OCI-LY3 (cell line): ENCODE measurements around the gene FAM110A.

ENCODE experiments used
- H2AFZ ChIP-seq: fragments of 200-600, 300-600 bp; shearing (Covaris generic); 2 replicates; pipeline ENCODE4 v1.6.0; 2014; ENCODE audit warnings: antibody characterized with exemption, low read depth, low read length
- H3K27ac ChIP-seq: fragments of 200-600, 300-600 bp; sonication (generic); 2 replicates; pipeline ENCODE4 v1.5.1; 2014; ENCODE audit warnings: mild to moderate bottlenecking, low read length, moderate library complexity, mixed read lengths
- H3K27me3 ChIP-seq: fragments of 200-600, 300-600 bp; sonication (generic); 2 replicates; pipeline ENCODE4 v1.6.1; 2014; ENCODE audit warnings: low read depth, low read length, mixed read lengths
- H3K36me3 ChIP-seq: fragments of 200-600, 300-600 bp; sonication (generic); replicated peaks from 2 replicates; pipeline ENCODE3; 2014; ENCODE audit warnings: low read depth, low read length, mixed read lengths
- H3K4me1 ChIP-seq: fragments of 300-600, 200-600 bp; sonication (generic); 2 replicates; pipeline ENCODE4 v1.6.1; 2014; ENCODE audit warnings: low read length, mixed read lengths
- H3K4me2 ChIP-seq: fragments of 200-600, 300-600 bp; sonication (generic); 2 replicates; pipeline ENCODE4 v1.6.1; 2014; ENCODE audit warnings: low read length, mixed read lengths
- H3K4me3 ChIP-seq: fragments of 300-600, 200-600 bp; sonication (generic); 2 replicates; pipeline ENCODE4 v1.5.1; 2014; ENCODE audit warnings: antibody characterized with exemption, mild to moderate bottlenecking, low read length, moderate library complexity
- H3K79me2 ChIP-seq: fragments of 300-600, 200-600 bp; shearing (Covaris generic); 2 replicates; pipeline ENCODE4 v1.6.1; 2014; ENCODE audit warnings: mild to moderate bottlenecking, low read length, mixed read lengths
- H3K9ac ChIP-seq: fragments of 300-600, 200-600 bp; shearing (Covaris generic); 2 replicates; pipeline ENCODE4 v1.6.0; 2014; ENCODE audit warnings: mild to moderate bottlenecking, low read length, moderate library complexity
- H3K9me3 ChIP-seq: fragments of 200-600, 300-600 bp; shearing (Covaris generic); 2 replicates; pipeline ENCODE4 v1.6.1; 2014; ENCODE audit warnings: low read length, mixed read lengths; ENCODE audit not compliant: insufficient read depth
- H4K20me1 ChIP-seq: fragments of 200-600, 300-600 bp; sonication (generic); 2 replicates; pipeline ENCODE4 v1.6.1; 2016; ENCODE audit warnings: low read length, mixed read lengths; ENCODE audit not compliant: insufficient read depth
- EZH2phosphoT487 ChIP-seq: fragments of 200-600 bp; shearing (Covaris generic); IDR thresholded peaks from 2 replicates; pipeline ENCODE4 v1.6.1; 2018; ENCODE audit warnings: antibody characterized with exemption, mixed run types, low read depth
- TF ChIP-seq, protein P1 (sequence below): fragments of 200-600, 300-600 bp; sonication (generic); IDR thresholded peaks from 2 replicates; pipeline ENCODE4 v1.5.1; 2014; ENCODE audit warnings: antibody characterized with exemption, low read length, low read depth

The FAM110A gene

DNA sequence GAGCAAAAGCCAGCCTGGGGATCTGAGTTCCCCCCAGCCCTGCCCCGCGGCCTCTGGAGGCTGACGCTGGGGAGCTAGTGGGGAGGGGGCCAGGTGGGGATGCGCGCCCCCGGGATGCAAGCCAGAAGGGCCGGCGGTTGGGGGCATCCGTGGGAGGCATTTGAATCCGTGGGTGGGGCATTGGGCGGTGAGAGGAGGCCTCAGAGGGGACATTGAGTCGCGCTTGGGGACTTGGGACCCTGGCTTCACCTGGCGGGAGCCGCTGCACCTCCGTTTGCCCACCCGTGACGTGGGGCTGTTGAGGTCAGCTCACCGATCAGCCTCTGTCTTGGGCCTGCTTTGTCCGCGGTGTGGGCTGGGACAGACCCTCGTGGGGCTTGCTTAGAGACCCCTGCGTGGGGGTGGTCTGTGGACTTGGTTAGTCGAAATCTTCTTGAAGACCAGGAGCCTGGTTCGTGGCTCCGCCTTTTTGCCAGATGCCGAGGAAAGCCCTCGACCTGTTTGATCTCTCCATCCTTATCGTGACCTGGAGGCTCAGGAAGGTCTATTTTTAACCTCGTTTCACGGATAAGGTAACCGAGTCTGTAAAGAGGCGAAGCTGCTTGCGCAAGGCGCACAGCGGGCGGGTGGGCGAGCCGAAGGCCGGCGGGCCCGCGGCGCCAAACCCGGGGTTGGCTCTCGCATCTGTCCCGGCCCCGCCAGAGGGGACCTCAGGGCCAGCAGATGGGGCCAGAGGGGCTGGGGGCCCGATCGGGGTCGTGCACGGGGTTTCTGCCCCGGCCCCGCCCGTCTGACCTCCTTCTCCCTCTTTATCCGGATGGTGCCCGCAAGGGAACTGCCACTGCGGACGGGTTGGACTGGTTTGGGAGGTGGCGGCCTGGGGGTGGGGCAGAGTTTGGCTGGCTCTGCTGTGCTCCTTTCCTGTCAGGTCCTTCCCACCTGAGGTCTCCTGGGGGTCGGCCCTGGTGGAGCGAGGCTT lies 8.3 kb downstream of the FAM110A start:
- Histone ChIP-seq H3K9me3 (no peaks in the 10 kb centered on the region), H3K4me2 (no peak overlapping the region), H3K27ac (no peak overlapping the region), H3K27me3 (no peaks in the 10 kb centered on the region), H3K36me3 (peaks cover 4% of the 10 kb centered on the region), H3K79me2 (peaks cover 18% of the 10 kb centered on the region), H3K4me3 (no peak overlapping the region), H2AFZ (no peak overlapping the region), H3K4me1 (no peaks in the 10 kb centered on the region), H4K20me1 (peaks cover 24% of the 10 kb centered on the region; the same call in 1 of the 2 replicates), H3K9ac (no peak overlapping the region)
- TF ChIP-seq, protein P1, sequence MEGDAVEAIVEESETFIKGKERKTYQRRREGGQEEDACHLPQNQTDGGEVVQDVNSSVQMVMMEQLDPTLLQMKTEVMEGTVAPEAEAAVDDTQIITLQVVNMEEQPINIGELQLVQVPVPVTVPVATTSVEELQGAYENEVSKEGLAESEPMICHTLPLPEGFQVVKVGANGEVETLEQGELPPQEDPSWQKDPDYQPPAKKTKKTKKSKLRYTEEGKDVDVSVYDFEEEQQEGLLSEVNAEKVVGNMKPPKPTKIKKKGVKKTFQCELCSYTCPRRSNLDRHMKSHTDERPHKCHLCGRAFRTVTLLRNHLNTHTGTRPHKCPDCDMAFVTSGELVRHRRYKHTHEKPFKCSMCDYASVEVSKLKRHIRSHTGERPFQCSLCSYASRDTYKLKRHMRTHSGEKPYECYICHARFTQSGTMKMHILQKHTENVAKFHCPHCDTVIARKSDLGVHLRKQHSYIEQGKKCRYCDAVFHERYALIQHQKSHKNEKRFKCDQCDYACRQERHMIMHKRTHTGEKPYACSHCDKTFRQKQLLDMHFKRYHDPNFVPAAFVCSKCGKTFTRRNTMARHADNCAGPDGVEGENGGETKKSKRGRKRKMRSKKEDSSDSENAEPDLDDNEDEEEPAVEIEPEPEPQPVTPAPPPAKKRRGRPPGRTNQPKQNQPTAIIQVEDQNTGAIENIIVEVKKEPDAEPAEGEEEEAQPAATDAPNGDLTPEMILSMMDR = no peak
- no peak for TF ChIP-seq EZH2phosphoT487

- Histone ChIP-seq H3K4me2 (no peak overlapping the region), H3K79me2 (peaks cover 12% of the 10 kb centered on the region), H3K27ac (no peak overlapping the region)
These were observed 9.0 kb downstream of the FAM110A start for GRCh38 chr20:842547-842940.

DNA sequence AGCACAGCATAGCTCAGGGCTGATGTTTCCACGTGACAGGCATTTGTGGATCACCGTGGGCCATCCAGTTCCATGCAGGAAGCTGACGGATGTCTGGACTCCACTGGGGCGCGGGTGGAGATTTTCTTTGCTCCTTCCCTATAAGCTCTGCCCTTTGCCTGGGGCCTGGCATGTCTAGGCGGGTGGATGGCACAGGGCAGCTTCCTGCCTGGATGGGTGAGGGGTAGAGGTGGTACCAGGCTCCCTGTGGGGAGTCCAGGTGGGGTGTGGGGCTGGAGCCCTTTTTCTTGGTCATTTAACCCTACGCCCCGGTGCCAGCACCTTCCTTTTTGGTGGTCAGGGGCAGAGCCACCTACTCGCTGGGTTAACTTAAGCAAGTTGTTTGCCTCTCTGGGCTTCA lies 10.4 kb downstream of the FAM110A start:
- no peak overlapping the region for H3K4me2 ChIP-seq
- no peaks in the 10 kb centered on the region for H3K4me1 ChIP-seq
- peaks cover 4% of the 10 kb centered on the region for H3K36me3 ChIP-seq
- H4K20me1 ChIP-seq = 0 out of 2 replicates have a peak, but pooled peaks cover 18% of the 10 kb centered on the region
- H3K27ac ChIP-seq = no peak overlapping the region
- TF ChIP-seq EZH2phosphoT487 = no peak
- TF ChIP-seq, protein P1 = no peak
- H3K9me3 ChIP-seq = no peaks in the 10 kb centered on the region
- no peaks in the 10 kb centered on the region for H3K27me3 ChIP-seq
- H3K79me2 ChIP-seq = 0 out of 2 replicates have a peak, but pooled peaks cover 6% of the 10 kb centered on the region
- no peak overlapping the region for H3K4me3 ChIP-seq
- no peak overlapping the region for H2AFZ ChIP-seq
- H3K9ac ChIP-seq = no peak overlapping the region

More at GRCh38 chr20:842547-842940, 9.0 kb downstream of the FAM110A start:
- Histone ChIP-seq H3K27me3 (no peaks in the 10 kb centered on the region), H3K9ac (no peak overlapping the region), H3K36me3 (peaks cover 4% of the 10 kb centered on the region), H3K9me3 (no peaks in the 10 kb centered on the region), H2AFZ (no peak overlapping the region), H4K20me1 (peaks cover 19% of the 10 kb centered on the region; the same call in 1 of the 2 replicates), H3K4me1 (no peaks in the 10 kb centered on the region), H3K4me3 (no peak overlapping the region)
- TF ChIP-seq EZH2phosphoT487 = no peak
- TF ChIP-seq, protein P1 = no peak

DNA sequence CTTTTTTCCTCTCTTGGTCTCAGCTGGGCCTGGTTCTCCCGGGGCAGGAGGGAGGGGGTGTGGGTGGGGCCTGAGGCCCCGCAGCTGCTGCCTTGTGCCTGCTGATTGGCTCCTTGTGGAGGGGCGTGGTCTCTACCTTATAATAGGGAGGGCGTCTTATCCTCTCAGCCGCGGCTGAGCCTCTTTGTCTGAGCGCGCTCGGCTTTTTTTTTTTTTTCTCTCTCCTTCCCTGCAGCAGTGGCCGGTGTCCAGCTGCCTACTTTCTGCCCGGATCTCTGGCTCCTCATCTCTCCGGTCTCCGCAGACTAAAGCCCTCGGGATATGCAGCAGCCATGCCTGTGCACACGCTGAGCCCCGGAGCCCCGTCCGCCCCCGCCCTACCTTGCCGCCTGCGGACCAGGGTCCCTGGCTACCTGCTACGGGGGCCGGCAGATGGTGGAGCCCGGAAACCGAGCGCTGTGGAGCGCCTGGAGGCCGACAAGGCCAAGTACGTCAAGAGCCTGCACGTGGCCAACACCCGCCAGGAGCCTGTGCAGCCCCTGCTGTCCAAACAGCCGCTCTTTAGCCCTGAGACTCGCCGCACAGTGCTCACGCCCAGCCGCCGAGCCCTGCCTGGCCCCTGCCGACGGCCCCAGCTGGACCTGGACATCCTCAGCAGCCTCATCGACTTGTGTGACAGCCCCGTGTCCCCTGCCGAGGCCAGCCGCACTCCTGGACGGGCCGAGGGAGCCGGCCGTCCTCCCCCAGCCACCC lies 11.1 kb downstream of the FAM110A start:
- Histone ChIP-seq H2AFZ (no peak overlapping the region), H3K9ac (no peak overlapping the region)
- no peak for TF ChIP-seq EZH2phosphoT487

More for the DNA sequence above, 11.1 kb downstream of the FAM110A start:
- Histone ChIP-seq H3K9me3 (no peaks in the 10 kb centered on the region), H3K4me2 (no peak overlapping the region), H3K27ac (no peak overlapping the region), H3K36me3 (peaks cover 4% of the 10 kb centered on the region), H3K27me3 (no peaks in the 10 kb centered on the region), H3K4me1 (no peaks in the 10 kb centered on the region), H3K4me3 (no peak overlapping the region), H4K20me1 (0 out of 2 replicates have a peak, but pooled peaks cover 18% of the 10 kb centered on the region), H3K79me2 (0 out of 2 replicates have a peak, but pooled peaks cover 4% of the 10 kb centered on the region)
